ENCODE data around the gene KLHL14. TPM values are rescaled to one million over a fixed set of nuclear protein-coding genes. Genes with fewer than 3 reads are reported as not detected.

Gene KLHL14
- total RNA-seq, 1 experiment from 2014 or later: not detected

DNA sequence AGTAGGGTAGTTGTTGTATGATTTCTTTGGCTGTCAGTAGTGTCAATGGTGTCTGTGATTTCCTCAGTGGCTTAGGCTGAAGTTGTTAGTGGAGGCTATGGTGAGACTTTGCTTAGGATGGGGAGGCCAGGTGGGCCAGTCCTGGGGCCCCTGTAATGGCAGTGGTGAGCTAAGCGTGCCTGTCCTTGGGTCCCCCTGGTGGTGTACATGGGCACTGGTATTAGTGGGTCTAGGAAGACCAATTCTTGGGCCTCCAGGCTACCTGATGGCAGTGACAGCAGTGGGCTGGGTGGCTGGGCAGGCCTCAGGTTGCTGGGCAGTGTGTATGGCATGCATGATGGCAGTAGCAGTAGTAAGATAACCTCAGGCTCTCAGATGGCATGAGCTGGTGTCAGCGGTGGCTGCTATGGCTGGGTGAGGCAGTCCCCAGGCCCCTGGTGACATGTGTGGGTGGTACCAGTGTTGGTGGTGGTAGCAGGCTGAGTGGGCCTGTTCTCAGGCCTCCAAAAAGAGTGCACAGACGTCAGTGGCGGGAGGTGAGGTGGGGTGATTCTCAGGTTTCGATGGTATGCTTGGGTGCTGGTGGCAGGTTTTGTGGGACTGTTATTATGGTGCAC, 103.2 kb downstream of the KLHL14 start:
- intact Hi-C loops (cut with micrococcal nuclease): loop anchor here (10.0 kb wide), 1 partner anchor 505 kb away; no protein-coding TSS in a partner anchor
- no peaks in the 10 kb centered on the region for H3K4me1 ChIP-seq (ENCODE audit: control insufficient read depth in 1 of 2, insufficient read depth in 2 of 2, low read length in 2 of 2)
- BruUV-seq (replicated peaks): no TSS peak
- ATAC-seq: peak; percentile 78
- H3K27ac ChIP-seq (ENCODE audit: low read depth, low read length): no peak overlapping the region
- H3K4me3 ChIP-seq (replicated peaks in 1 of 2; ENCODE audit: low read depth in 1 of 2, low read length in 2 of 2): no peak overlapping the region
- no peaks in the 10 kb centered on the region for H3K36me3 ChIP-seq (ENCODE audit: control insufficient read depth in 1 of 2, insufficient read depth in 2 of 2, low read length in 2 of 2)
- no peak overlapping the region for H3K9ac ChIP-seq (ENCODE audit: low read length)
- ChIA-PET CTCF (interaction anchor here (1.0 kb wide), 1 partner anchor 398 kb away, joined by 3 read pairs; no protein-coding TSS in a partner anchor), RAD21 (ENCODE audit: low non-redundant PET in 1 of 2, low total read pairs in 2 of 2, uncharacterized antibody in 2 of 2, unreplicated experiment in 2 of 2) (no interaction called here), POLR2A (no interaction called here)
- no peak for DNase-seq (ENCODE audit: low read depth, low spot score)
- 0 out of 2 replicates have a peak, but pooled peaks cover 19% of the 10 kb centered on the region for H3K27me3 ChIP-seq (ENCODE audit: insufficient read depth, low read length)
- no peak overlapping the region for H2AFZ ChIP-seq (ENCODE audit: low read depth, low read length, poor library complexity, severe bottlenecking)
- H3K9me2 ChIP-seq (ENCODE audit: insufficient read depth): no peaks in the 10 kb centered on the region
- TF ChIP-seq CTCF (IDR thresholded peaks at IDR 0.05 in 2 of 3, conservative IDR thresholded peaks at IDR 0.05 in 1 of 3; ENCODE audit: borderline replicate concordance in 1 of 3, insufficient read depth in 1 of 3, low read depth in 2 of 3, low read length in 2 of 3) (peak in 2 of 3 experiments; percentile 46 to 49; a peak in 4 of 6 replicates), JUND (IDR thresholded peaks at IDR 0.05) (no peak), YY1 (IDR thresholded peaks at IDR 0.05; ENCODE audit: extremely low read depth, insufficient replicate concordance, low read depth, low read length) (no peak)
- no peaks in the 10 kb centered on the region for H3K9me3 ChIP-seq (ENCODE audit: control insufficient read depth in 1 of 2, insufficient read depth in 1 of 2, low read depth in 1 of 2, low read length in 2 of 2)
- no peaks in the 10 kb centered on the region for H3K79me2 ChIP-seq (ENCODE audit: insufficient read depth, low read length)
- H3K4me2 ChIP-seq (ENCODE audit: low read length): no peak overlapping the region
- H4K20me1 ChIP-seq (ENCODE audit: insufficient read depth): no peaks in the 10 kb centered on the region

- ChIA-PET POLR2A (no interaction called here), CTCF (interaction anchor here (0.8 to 1.0 kb wide), 2 partner anchors 397 to 511 kb away, joined by 3 read pairs; no protein-coding TSS in a partner anchor), RAD21 (ENCODE audit: low non-redundant PET in 1 of 2, low total read pairs in 2 of 2, uncharacterized antibody in 2 of 2, unreplicated experiment in 2 of 2) (no interaction called here)
- Histone ChIP-seq H3K79me2 (ENCODE audit: insufficient read depth, low read length) (no peaks in the 10 kb centered on the region), H3K27me3 (ENCODE audit: insufficient read depth, low read length) (peaks cover 20% of the 10 kb centered on the region; the same call in 1 of the 2 replicates), H3K4me1 (ENCODE audit: control insufficient read depth in 1 of 2, insufficient read depth in 2 of 2, low read length in 2 of 2) (no peaks in the 10 kb centered on the region), H2AFZ (ENCODE audit: low read depth, low read length, poor library complexity, severe bottlenecking) (no peak overlapping the region), H4K20me1 (ENCODE audit: insufficient read depth) (no peaks in the 10 kb centered on the region), H3K9ac (ENCODE audit: low read length) (no peak overlapping the region), H3K4me3 (replicated peaks in 1 of 2; ENCODE audit: low read depth in 1 of 2, low read length in 2 of 2) (no peak overlapping the region), H3K27ac (ENCODE audit: low read depth, low read length) (no peak overlapping the region), H3K9me3 (ENCODE audit: control insufficient read depth in 1 of 2, insufficient read depth in 1 of 2, low read depth in 1 of 2, low read length in 2 of 2) (no peaks in the 10 kb centered on the region), H3K4me2 (ENCODE audit: low read length) (no peak overlapping the region), H3K9me2 (ENCODE audit: insufficient read depth) (no peaks in the 10 kb centered on the region), H3K36me3 (ENCODE audit: control insufficient read depth in 1 of 2, insufficient read depth in 2 of 2, low read length in 2 of 2) (no peaks in the 10 kb centered on the region)
- BruUV-seq (replicated peaks): no TSS peak
- ATAC-seq (no peak), DNase-seq (ENCODE audit: low read depth, low spot score) (no peak)
- intact Hi-C loops (cut with micrococcal nuclease): loop anchor here (10.0 kb wide), 1 partner anchor 504 kb away; no protein-coding TSS in a partner anchor
- TF ChIP-seq POLR2A (IDR thresholded peaks at IDR 0.05; ENCODE audit: borderline replicate concordance, extremely low read depth, insufficient read depth, insufficient read length) (no peak), CTCF (IDR thresholded peaks at IDR 0.05 in 2 of 3, conservative IDR thresholded peaks at IDR 0.05 in 1 of 3; ENCODE audit: borderline replicate concordance in 1 of 3, insufficient read depth in 1 of 3, low read depth in 2 of 3, low read length in 2 of 3) (no peak), RAD21 (IDR thresholded peaks at IDR 0.05; ENCODE audit: low read depth) (no peak), ATF3 (IDR thresholded peaks at IDR 0.05) (no peak), ELF1 (IDR thresholded peaks at IDR 0.05; ENCODE audit: borderline replicate concordance, low read depth) (no peak), ZFX (IDR thresholded peaks at IDR 0.05) (no peak), ZBTB33 (IDR thresholded peaks at IDR 0.05; ENCODE audit: extremely low read depth, insufficient replicate concordance, low read length) (no peak), EZH2phosphoT487 (IDR thresholded peaks at IDR 0.05; ENCODE audit: borderline replicate concordance) (no peak), YY1 (IDR thresholded peaks at IDR 0.05; ENCODE audit: extremely low read depth, insufficient replicate concordance, low read depth, low read length) (no peak), FOSL1 (IDR thresholded peaks at IDR 0.05; ENCODE audit: low read depth) (no peak), EGR1 (IDR thresholded peaks at IDR 0.05; ENCODE audit: low read depth) (no peak)
These were observed 103.9 kb downstream of the KLHL14 start for GRCh38 chr18:32668956-32669355.
